NCI-H128 (cell line): Measurements from ENCODE around the gene ZNF768.
"Not testable (repeated sequence)": the region's sequence is repeated elsewhere in the genome, so short reads cannot be mapped to it uniquely, and the experiment has no call there.

Experiments used
- DNase-seq: peaks from one replicate; lab custom pipeline; 2025; ENCODE audit not compliant: unreplicated experiment; lab: John Stamatoyannopoulos, UW

ZNF768 gene

DNA sequence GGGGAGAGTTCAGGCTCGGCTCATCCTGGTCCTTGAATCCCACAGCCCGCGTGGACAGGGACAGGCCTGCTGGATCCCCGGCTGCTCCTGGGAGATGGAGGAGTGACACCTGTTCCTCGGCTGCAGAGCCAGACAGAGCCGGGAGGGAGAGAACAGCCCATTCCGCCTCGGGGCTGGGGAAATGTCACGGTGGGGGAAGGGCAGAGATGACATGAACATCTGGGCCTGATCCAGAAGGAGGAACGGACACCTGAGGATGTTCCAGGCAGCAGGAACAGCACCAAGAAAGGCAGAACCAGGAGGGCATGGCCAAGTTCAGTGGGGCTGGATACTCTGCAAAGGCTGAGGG lies 29.7 kb upstream of the ZNF768 start:
- DNase-seq = no peak

GRCh38 chr16:30555315-30556124 lies 29.2 kb upstream of the ZNF768 start:
- no peak for DNase-seq

DNA sequence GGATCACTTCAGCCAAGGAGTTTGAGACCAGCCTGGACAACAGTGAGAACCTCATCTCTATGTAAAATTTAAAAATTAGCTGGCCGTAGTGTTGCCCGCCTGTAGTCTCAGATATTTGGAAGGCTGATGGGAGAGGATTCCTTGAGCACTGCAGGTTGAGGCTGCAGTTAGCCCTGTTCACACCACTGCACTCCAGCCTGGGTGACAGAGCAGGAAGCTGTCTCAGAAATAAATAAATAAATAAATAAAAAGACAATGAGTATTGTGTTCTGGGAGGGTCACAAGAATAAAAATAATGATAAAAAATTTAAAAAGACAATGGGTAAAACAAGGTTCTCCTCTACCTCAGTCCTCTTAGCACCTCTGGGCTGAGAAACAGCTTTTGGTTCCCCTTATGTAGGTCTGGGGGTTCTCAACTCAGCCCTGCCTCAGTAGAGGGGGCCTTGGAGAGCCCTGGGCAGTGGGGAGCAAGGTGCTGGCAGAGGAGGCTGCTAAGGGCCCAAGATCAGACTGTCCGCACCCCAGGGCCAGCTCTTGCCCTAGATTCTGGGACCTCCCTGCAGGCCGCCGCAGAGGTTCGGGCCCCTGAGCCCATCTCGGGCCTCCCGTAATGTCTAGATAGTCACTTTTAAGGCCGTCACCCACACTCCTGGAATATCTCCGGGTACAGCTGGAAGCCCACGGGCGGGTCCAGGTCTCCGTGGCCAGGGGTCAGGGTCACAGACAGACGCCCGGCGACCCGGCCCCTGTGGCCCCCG lies 28.4 kb upstream of the ZNF768 start:
- DNase-seq = no peak

- DNase-seq = no peak
Measured at GRCh38 chr16:30553393-30553899, 27.1 kb upstream of the ZNF768 start.

- no peak for DNase-seq
Measured at GRCh38 chr16:30552956-30553355, 26.6 kb upstream of the ZNF768 start.

DNA sequence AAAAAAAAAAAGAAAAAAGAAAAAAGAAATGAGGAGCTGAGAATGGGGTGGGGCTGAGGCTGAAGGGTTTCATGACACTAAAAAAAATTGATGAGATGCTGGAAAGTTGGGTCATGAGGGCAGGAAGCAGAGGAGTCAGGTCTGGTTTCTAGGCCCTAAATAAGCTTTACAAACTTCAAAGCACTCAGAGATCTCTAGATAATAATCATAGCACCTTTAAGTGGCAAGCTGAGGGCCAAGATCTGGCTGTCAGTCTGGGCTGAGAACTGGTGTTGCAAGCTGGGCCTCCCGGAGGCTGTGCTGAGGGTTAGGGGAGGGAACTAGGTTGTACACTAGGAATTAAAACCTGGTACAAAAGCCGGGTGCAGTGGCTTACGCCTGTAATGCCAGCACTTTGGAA lies 25.4 kb upstream of the ZNF768 start:
- no peak for DNase-seq

GRCh38 chr16:30548416-30549253 lies 22.3 kb upstream of the ZNF768 start:
- DNase-seq = no peak

GRCh38 chr16:30546115-30546514 lies 19.7 kb upstream of the ZNF768 start:
- no peak for DNase-seq

DNA sequence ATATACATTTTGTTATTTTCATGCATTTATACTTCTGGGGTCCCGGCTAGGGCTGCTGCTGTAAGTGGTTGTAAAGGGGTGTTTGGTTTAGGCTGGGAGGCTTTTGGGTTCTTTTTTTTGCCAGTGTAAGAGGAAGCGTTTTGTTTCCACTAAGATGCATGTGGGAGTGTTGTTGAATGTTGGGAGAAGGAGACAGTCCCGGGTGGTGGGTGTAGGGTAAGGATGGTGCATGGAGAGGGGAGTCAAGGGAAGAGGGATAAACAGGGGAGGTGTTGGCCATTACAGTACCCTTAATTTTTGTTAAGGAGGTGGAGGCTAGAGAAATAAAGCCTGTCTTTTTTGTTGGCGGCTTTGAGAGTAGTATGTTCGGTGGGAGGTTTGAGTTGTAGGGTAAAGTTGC lies 16.7 kb upstream of the ZNF768 start:
- DNase-seq = no peak

GRCh38 chr16:30541502-30542329 lies 15.3 kb upstream of the ZNF768 start:
- DNase-seq = no peak

GRCh38 chr16:30540916-30541464 lies 14.6 kb upstream of the ZNF768 start:
- not testable (repeated sequence) for DNase-seq

DNA sequence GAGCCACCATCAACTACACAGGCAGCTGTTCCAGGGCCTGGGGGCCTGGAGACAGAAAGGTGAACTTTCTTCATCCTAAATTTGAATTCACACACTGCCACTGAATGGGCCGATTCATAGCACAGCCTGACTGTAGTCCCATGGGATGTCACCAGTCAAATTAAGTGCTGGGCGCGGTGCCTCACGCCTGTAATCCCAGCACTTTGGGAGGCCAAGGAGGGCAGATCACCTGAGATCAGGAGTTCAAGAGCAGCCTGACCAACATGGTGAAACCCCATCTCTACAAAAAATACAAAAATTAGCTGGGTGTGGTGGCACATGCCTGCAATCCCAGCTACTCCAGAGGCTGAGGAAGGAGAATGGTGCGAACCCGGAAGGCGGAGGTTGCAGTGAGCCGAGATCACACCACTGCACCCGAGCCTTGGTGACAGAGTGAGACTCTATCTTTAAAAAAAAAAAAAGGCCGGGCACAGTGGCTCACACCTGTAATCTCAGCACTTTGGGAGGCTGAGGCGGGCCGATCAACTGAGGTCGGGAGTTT lies 13.7 kb upstream of the ZNF768 start:
- DNase-seq = not testable (repeated sequence)

DNA sequence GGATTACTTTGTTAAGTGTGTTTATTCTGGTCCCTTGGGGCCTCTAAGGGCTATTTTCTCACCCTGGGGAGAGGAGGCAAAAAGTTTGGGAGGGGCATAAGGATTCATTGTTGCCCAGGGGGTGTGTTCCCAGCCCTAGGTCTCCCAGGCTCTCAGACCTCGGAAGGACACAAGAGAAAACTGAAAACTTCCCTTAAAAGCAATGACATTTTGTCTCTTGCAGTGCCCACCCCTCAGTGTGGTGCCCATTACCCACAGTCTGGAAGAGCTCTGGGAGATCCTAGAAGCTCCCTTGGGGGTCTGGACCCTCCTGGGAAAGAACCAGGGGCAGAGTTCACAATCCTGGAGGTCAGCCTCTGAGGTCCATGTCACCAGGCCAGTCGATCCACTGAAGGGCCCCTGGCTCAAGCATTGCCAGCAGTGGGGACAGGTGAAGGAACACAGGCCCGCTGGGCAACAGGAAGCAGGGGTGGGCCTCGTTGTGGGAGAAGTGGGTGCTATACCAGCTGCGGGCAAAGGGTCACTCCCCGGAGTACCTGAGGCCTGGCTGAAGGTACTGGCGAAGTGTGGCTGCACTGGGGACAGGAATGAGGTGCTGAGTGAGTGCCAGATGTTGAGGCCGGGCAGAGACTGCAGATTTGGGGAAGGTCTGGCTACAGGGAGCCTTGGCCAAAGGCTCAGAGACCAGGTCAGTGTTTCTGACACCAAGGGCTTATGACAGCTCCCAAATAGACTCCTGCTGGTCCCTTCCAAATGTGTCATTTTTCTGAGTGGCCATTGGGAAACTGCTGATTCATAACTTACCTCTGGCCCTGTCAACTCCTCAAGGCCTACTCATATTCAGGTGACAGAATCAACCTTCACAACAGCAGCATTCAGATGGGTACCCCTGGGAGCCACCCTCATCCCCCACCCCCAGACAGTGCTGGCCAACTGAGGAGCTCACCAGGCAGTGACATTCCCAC lies 12.9 kb upstream of the ZNF768 start:
- DNase-seq = no peak

GRCh38 chr16:30536391-30537024 lies 10.1 kb upstream of the ZNF768 start:
- not testable (repeated sequence) for DNase-seq

DNA sequence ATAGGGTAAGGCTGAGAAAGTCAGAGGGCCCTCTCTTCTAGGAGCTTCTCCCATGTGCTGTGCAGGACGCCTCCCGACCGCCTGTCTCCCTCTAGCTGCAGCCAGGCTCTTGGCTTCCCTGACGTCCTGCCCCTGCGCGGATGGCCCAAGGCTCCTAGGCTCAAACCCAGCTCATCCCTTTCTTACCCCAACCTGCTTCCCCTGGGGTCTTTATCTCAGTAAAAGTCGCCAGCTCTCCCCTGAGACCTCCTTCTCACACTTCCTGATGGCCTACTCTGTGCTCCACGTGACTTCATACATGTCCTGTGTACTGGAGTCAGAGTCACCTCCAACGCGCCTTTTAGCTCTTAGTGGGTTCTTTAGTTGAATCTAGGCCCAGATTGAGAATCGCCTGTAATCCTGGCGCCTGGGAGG lies 9.4 kb upstream of the ZNF768 start:
- DNase-seq = peak; percentile 6

GRCh38 chr16:30535106-30535776 lies 8.9 kb upstream of the ZNF768 start:
- no peak for DNase-seq

DNA sequence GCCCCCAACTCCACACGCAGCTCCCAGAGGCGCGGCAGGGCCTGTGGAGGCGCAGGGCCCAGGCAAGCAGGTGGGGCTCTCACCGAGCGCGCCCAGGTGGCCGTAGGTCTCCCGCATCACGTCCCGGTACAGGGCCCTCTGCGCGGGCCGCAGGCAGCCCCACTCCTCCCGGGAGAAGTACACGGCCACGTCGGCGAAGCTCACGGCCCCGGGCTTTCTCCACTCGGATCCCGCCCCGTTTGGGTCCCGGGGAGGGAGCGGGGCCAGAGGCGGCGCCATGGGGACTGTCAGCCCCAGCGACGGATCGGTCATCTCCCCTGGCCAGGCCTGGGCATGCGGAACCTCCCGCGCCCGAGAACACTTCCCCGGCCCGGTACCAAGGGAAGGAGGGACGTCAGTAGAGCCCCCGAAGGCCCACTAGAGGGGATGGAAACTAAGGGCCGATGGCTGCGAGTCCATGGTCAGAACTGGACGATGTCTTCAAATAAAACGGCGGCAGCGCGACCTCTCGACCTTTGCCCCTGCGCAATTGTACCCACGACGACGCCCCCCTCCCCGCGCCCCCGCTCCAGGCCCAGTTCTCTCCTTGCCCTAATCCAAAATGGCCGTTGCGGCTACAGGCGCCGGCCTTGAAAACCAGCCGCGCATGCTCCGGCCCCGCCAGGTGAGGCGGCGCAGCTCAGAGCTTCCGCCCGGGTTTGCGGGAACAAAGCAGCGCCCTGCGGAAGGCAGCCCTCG lies 8.2 kb upstream of the ZNF768 start, which contains the start of gene ZNF747:
ZNF747 (minus strand) TSS at position 491 of the 738 bp plus-strand sequence; CDS start at position 312, 179 bp downstream.
- peak; percentile 75 for DNase-seq
